ENCODE measurements around the gene DIAPH2. TPM values are rescaled to one million over a fixed set of nuclear protein-coding genes. Genes with fewer than 3 reads are reported as not detected.
A peak's percentile ranks its signal among the peaks of the same experiment; 100 is the strongest.

DIAPH2 gene
- total RNA-seq (10 to 100 TPM; 23.0 to 57.6 TPM), polyA plus RNA-seq (1 to 10 TPM; 7.2 to 8.1 TPM)
- long read RNA-seq, donor 1, result 0 reads
- long read RNA-seq, donor 2, result 0 reads
- long read RNA-seq, donor 3, partial matches to known transcripts, result 0 of 1 reads
- long read RNA-seq, donor 3, other reads (novel, unspliced or antisense), result 0 of 1 reads
- long read RNA-seq, donor 4, result 0 reads
- long read RNA-seq, donor 5, partial matches to known transcripts, result 0 of 1 reads
- long read RNA-seq, donor 5, other reads (novel, unspliced or antisense), result 0 of 1 reads

- Histone ChIP-seq H3K9ac (ENCODE audit: insufficient read depth in 1 of 2, low read length in 2 of 2) (peak within 1 kb of the TSS; percentile 48 to 83), H3K27ac (ENCODE audit: low read depth in 1 of 2, low read length in 1 of 2) (peak within 1 kb of the TSS; percentile 78 to 85), H3K9me3 (ENCODE audit: control insufficient read depth in 4 of 4, insufficient read depth in 3 of 4, low read length in 3 of 4) (no peaks in the 10 kb centered on the region), H3K27me3 (ENCODE audit: control insufficient read depth in 3 of 3, insufficient read depth in 3 of 3, low read length in 2 of 3) (peaks cover 0 to 32% (median 14%) of the 10 kb centered on the region in 3 donors), H3K4me1 (ENCODE audit: control insufficient read depth in 5 of 5, insufficient read depth in 5 of 5, low read length in 5 of 5) (peaks cover 0 to 3% (median 0%) of the 10 kb centered on the region in 5 donors), H3K36me3 (ENCODE audit: control insufficient read depth in 4 of 4, insufficient read depth in 4 of 4, low read length in 4 of 4) (no peaks in the 10 kb centered on the region), H3K4me3 (peak within 1 kb of the TSS; percentile 47)
- ATAC-seq (ENCODE audit: insufficient read depth, low FRiP score) (peak; percentile 88), DNase-seq (peak; percentile 77 to 84 (median 83))
- no peak for TF ChIP-seq CTCF (IDR thresholded peaks at IDR 0.05; ENCODE audit: control extremely low read depth, extremely low read depth)
- 0 to 11% methylated on average over 35 to 57 of the region's 57 CpGs for WGBS, 2 donors
These were observed at the start of gene DIAPH2 for GRCh38 chrX:96684339-96685209. Gene DIAPH2 (plus strand): TSS chrX:96684842.

GRCh38 chrX:96650023-96650422, 34.6 kb upstream of the DIAPH2 start:
- DNase-seq, result no peak
- Histone ChIP-seq H3K4me3 (no peak overlapping the region), H3K27ac (ENCODE audit: low read depth in 1 of 2, low read length in 1 of 2) (no peak overlapping the region), H3K36me3 (ENCODE audit: control insufficient read depth in 4 of 4, insufficient read depth in 4 of 4, low read length in 4 of 4) (no peaks in the 10 kb centered on the region), H3K9ac (ENCODE audit: insufficient read depth in 1 of 2, low read length in 2 of 2) (no peak overlapping the region), H3K9me3 (ENCODE audit: control insufficient read depth in 4 of 4, insufficient read depth in 3 of 4, low read length in 3 of 4) (peaks cover 0 to under 1% (median 0%) of the 10 kb centered on the region in 4 donors), H3K4me1 (ENCODE audit: control insufficient read depth in 5 of 5, insufficient read depth in 5 of 5, low read length in 5 of 5) (peaks cover 0 to 1% (median 0%) of the 10 kb centered on the region in 5 donors), H3K27me3 (ENCODE audit: control insufficient read depth in 3 of 3, insufficient read depth in 3 of 3, low read length in 2 of 3) (peaks cover 0 to 13% (median 12%) of the 10 kb centered on the region in 3 donors)
- no peak for TF ChIP-seq CTCF (IDR thresholded peaks at IDR 0.05; ENCODE audit: control extremely low read depth, extremely low read depth)
- ATAC-seq (ENCODE audit: insufficient read depth, low FRiP score), result no peak
- WGBS, 2 donors, result 81 to 91% methylated on average over 2 of the region's 2 CpGs

- 75 to 99% methylated on average over 19 to 20 of the region's 20 CpGs for WGBS, 2 donors
- Histone ChIP-seq H3K36me3 (ENCODE audit: control insufficient read depth in 4 of 4, insufficient read depth in 4 of 4, low read length in 4 of 4) (no peaks in the 10 kb centered on the region), H3K4me1 (ENCODE audit: control insufficient read depth in 5 of 5, insufficient read depth in 5 of 5, low read length in 5 of 5) (no peaks in the 10 kb centered on the region), H3K4me3 (no peak overlapping the region), H3K9me3 (ENCODE audit: control insufficient read depth in 4 of 4, insufficient read depth in 3 of 4, low read length in 3 of 4) (no peaks in the 10 kb centered on the region), H3K27ac (ENCODE audit: low read depth in 1 of 2, low read length in 1 of 2) (no peak overlapping the region), H3K27me3 (ENCODE audit: control insufficient read depth in 3 of 3, insufficient read depth in 3 of 3, low read length in 2 of 3) (peaks cover 0 to 5% (median 2%) of the 10 kb centered on the region in 3 donors), H3K9ac (ENCODE audit: insufficient read depth in 1 of 2, low read length in 2 of 2) (no peak overlapping the region)
- DNase-seq, result no peak
- no peak for TF ChIP-seq CTCF (IDR thresholded peaks at IDR 0.05; ENCODE audit: control extremely low read depth, extremely low read depth)
- no peak for ATAC-seq (ENCODE audit: insufficient read depth, low FRiP score)
These were observed 28.6 kb upstream of the DIAPH2 start for GRCh38 chrX:96655947-96656623.
